Effector memory CD8-positive, alpha-beta T cell (primary cell): Measurements from ENCODE around the gene ADCK2.
"Not testable (repeated sequence)": the region's sequence is repeated elsewhere in the genome, so short reads cannot be mapped to it uniquely, and the experiment has no call there.

Experiments used
- ATAC-seq: fragments of 150-1000 bp; cut with Tn5 transposase; replicated peaks from 2 replicates; pipeline ENCODE4 v1.10.0; 2021; ENCODE audit warnings: mild to moderate bottlenecking, moderate library complexity
- DNase-seq, 3 experiments: peaks; one replicate each; pipeline ENCODE4 v3.0.0; 2021
- H3K27ac Mint-ChIP-seq, 2 donors: one replicate each; pipeline ENCODE4 v1.8.0; 2022; ENCODE audit warnings: mild to moderate bottlenecking in 2 of 2, mixed read lengths in 2 of 2, moderate library complexity in 2 of 2
- H3K27me3 Mint-ChIP-seq, 2 donors: one replicate each; pipeline ENCODE4 v1.8.0; 2022; ENCODE audit warnings: mixed read lengths in 2 of 2
- H3K36me3 Mint-ChIP-seq: one replicate; pipeline ENCODE4 v1.8.0; 2022; ENCODE audit warnings: mild to moderate bottlenecking, moderate library complexity, mixed read lengths; ENCODE audit not compliant: insufficient read depth
- H3K4me1 Mint-ChIP-seq, 2 donors: one replicate each; pipeline ENCODE4 v1.8.0; 2022; ENCODE audit warnings: low read depth in 2 of 2, mixed read lengths in 2 of 2
- H3K4me3 Mint-ChIP-seq, 2 donors: one replicate each; pipeline ENCODE4 v1.8.0; 2022; ENCODE audit warnings: mild to moderate bottlenecking in 2 of 2, mixed read lengths in 2 of 2, moderate library complexity in 2 of 2
- H3K9me3 Mint-ChIP-seq, 2 donors: one replicate each; pipeline ENCODE4 v1.8.0; 2022; ENCODE audit warnings: mixed read lengths in 2 of 2

Gene ADCK2

GRCh38 chr7:140683657-140684056 is 10.9 kb downstream of the ADCK2 start:
- H3K36me3 Mint-ChIP-seq = peaks cover 56% of the 10 kb centered on the region

GRCh38 chr7:140684066-140684950 is 11.6 kb downstream of the ADCK2 start:
- Mint-ChIP-seq H3K4me1 (peaks cover 0 to 2% of the 10 kb centered on the region in 2 donors), H3K9me3 (no peaks in the 10 kb centered on the region), H3K27ac (peak overlapping the region in 1 of 2 donors; percentile 5), H3K4me3 (no peak overlapping the region), H3K27me3 (no peaks in the 10 kb centered on the region), H3K36me3 (peaks cover 56% of the 10 kb centered on the region)
- DNase-seq (no peak), ATAC-seq (no peak)

More at GRCh38 chr7:140683657-140684056, 10.9 kb downstream of the ADCK2 start:
- Mint-ChIP-seq H3K4me1 (peaks cover 0 to 2% of the 10 kb centered on the region in 2 donors), H3K27me3 (no peaks in the 10 kb centered on the region), H3K9me3 (no peaks in the 10 kb centered on the region), H3K4me3 (no peak overlapping the region), H3K27ac (no peak overlapping the region)
- ATAC-seq = no peak
- DNase-seq = no peak

DNA sequence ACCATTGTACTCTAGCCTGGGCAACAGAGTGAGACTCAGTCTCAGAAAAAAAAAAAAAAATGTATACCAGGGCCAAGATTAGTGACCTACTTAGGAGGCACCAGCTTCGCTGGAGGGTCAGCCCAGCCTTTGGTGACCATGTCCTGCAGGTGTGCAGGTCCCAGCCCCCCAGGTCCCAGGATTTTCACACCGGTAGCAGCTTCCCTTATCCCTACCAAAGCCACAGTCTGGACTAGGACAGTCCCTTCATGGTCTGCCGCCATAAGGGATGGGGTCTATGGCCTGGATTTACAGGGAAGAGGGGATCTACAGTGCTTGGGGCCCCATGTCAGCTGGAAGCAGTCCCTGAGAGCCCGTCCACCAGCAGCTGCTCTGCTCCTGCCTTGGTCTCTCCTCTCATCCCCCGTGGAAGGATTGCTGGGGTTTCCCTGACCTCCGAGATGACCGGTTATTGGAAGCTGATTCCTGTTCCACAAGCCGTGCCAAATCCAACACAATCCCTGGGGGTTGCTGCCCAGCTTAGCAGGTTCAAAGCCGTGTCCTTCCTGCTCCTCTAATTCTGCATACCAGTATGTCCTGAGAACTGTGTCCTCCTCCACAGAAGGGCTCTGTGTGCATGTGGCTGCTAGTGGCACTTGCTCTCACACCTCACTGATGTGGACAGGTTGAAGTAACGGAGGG is 12.8 kb downstream of the ADCK2 start:
- Mint-ChIP-seq H3K4me3 (no peak overlapping the region), H3K27ac (no peak overlapping the region), H3K36me3 (peaks cover 54% of the 10 kb centered on the region), H3K4me1 (peaks cover 0 to 2% of the 10 kb centered on the region in 2 donors), H3K9me3 (no peaks in the 10 kb centered on the region), H3K27me3 (no peaks in the 10 kb centered on the region)
- no peak for DNase-seq
- no peak for ATAC-seq

GRCh38 chr7:140686921-140687320 is 14.2 kb downstream of the ADCK2 start:
- Mint-ChIP-seq H3K4me1 (no peaks in the 10 kb centered on the region), H3K9me3 (no peaks in the 10 kb centered on the region), H3K27ac (no peak overlapping the region), H3K27me3 (no peaks in the 10 kb centered on the region), H3K36me3 (peaks cover 48% of the 10 kb centered on the region), H3K4me3 (no peak overlapping the region)
- no peak for DNase-seq
- no peak for ATAC-seq

- Mint-ChIP-seq H3K36me3 (peaks cover 39% of the 10 kb centered on the region), H3K27me3 (no peaks in the 10 kb centered on the region), H3K4me3 (no peak overlapping the region), H3K9me3 (no peaks in the 10 kb centered on the region), H3K27ac (no peak overlapping the region), H3K4me1 (no peaks in the 10 kb centered on the region)
- no peak for ATAC-seq
- no peak for DNase-seq
Observed at GRCh38 chr7:140688341-140688740, 15.6 kb downstream of the ADCK2 start.

DNA sequence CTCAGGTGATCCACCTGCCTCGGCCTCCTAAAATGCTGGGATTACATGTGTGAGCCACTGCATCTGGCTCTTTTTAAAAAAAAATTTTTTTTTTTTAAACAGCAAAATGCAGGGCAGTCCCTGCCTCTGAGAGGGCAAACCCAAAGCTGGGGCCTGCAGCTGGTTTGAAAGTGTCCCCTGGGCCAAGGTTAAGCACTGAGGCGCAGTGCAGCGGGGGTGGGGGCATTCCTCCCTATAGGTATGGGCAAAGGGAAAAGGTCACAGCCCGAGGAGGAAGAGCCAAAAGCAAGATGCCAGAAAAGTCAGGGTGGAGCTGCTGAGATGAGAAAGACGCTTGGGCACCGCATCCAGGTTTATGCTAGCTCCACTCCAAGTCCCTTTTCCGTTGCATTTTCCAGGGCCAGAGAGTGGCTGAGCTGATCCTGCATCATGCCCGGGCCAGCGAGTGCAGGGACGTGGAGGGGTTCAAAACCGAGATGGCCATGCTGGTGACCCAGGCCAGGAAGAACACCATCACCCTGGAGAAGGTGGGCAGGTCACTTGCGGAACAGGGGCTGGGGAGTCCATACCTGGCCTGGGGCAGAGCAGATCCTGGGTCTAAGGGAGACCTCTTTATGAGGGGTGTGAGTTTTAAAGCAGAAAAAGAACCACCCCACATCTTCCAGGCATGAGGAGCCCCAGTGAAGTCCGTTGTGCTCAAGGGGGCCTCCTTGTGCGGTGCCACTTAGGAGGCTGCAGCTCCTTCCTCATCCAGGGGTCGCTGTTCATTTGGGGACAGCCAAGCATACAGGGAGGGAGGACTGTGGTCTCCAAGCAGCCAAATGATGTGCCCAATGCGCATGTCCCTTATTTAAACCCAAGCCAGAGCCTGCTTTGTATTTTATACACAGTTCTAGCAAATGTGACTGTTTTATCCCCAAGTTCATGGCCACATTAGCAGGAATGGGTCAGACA is 16.7 kb downstream of the ADCK2 start:
- Mint-ChIP-seq H3K36me3 (peaks cover 33% of the 10 kb centered on the region), H3K4me1 (no peaks in the 10 kb centered on the region), H3K4me3 (no peak overlapping the region), H3K9me3 (no peaks in the 10 kb centered on the region), H3K27ac (no peak overlapping the region), H3K27me3 (no peaks in the 10 kb centered on the region)
- DNase-seq (no peak), ATAC-seq (no peak)

DNA sequence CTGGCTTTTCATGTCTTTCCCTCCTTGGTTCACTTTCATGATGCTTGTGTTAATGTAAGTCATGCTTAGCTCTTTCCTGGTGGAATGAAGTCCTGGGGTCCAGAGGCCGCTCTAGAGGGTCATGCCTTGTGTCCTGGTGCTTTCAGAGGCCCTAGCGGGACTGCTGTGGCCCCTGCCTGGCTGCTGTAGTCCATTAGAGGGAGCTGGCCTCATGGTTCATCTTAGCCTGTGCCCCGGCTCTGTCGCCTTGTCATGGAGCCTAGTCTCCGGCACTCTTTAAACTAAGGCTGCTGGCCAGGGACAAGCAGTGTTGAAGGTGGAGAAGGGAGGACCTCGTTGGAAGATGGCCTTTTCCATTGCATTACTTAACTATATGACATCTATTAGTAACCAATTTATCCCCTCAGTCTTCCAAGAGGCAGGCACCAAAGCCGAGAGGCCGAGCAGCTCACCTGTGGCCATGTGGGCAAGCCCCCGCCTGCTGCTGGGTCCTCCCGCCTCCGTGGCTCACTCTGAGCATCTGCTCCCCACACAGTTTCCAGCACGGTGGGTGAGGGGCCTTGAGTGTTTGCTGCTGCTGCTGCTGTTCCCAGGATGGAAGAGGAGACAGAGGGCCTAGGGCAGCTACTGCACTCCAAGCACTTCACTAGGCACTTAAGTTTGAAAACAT is 18.8 kb downstream of the ADCK2 start:
- H3K27ac Mint-ChIP-seq = peak overlapping the region in 1 of 2 donors; percentile 76
- no peak overlapping the region for H3K4me3 Mint-ChIP-seq
- no peaks in the 10 kb centered on the region for H3K27me3 Mint-ChIP-seq
- H3K9me3 Mint-ChIP-seq = no peaks in the 10 kb centered on the region
- H3K36me3 Mint-ChIP-seq = peaks cover 23% of the 10 kb centered on the region
- H3K4me1 Mint-ChIP-seq = peaks cover 7% of the 10 kb centered on the region in 2 donors
- no peak for DNase-seq
- no peak for ATAC-seq

DNA sequence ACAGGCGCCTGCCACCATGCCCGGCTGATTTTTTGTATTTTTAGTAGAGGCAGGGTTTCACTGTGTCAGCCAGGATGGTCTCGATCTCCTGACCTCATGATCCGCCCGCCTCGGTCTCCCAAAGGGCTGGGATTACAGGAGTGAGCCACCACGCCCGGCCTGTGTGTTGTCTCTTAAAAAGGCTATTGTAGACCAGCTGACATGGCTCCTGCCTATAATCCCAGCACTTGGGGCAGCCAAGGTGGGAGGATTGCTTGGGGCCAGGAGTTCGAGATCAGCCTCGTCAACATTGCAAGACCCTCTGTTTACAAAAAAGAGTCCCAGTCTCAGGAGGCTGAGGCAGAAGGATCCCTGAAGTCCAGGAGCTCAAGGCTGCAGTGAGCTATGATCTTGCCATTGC is 21.1 kb downstream of the ADCK2 start:
- not testable (repeated sequence) for H3K27me3 Mint-ChIP-seq, H3K9me3 Mint-ChIP-seq, H3K4me3 Mint-ChIP-seq, H3K27ac Mint-ChIP-seq, ATAC-seq, DNase-seq
- Mint-ChIP-seq H3K36me3 (peaks cover 35% of the 10 kb centered on the region), H3K4me1 (peaks cover 21 to 23% of the 10 kb centered on the region in 2 donors)

DNA sequence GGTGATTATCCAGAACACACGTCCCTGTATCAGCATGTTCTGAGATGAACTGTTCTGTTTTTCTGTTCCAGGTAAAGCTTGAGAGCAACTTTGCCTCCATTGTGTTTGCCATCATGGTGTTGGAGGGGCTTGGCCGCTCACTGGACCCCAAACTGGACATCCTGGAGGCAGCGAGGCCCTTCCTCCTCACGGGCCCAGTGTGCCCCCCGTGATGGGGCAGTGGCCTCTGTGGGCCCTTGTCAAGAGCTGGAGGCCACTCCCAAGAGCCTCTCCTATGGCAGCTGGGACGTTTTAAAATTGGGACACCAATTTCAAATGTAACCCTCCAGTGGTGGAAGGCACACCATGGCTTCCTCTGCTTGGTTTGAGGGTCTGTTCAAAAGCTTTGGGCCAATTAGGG is 21.8 kb downstream of the ADCK2 start:
- no peak for ATAC-seq
- H3K27ac Mint-ChIP-seq = no peak overlapping the region
- H3K4me1 Mint-ChIP-seq = peaks cover 26 to 27% of the 10 kb centered on the region in 2 donors
- H3K36me3 Mint-ChIP-seq = peaks cover 32% of the 10 kb centered on the region
- no peak for DNase-seq
- H3K4me3 Mint-ChIP-seq = no peak overlapping the region
- H3K9me3 Mint-ChIP-seq = no peaks in the 10 kb centered on the region
- no peaks in the 10 kb centered on the region for H3K27me3 Mint-ChIP-seq

GRCh38 chr7:140695381-140695780 is 22.6 kb downstream of the ADCK2 start:
- Mint-ChIP-seq H3K27ac (peak overlapping the region; percentile 97 to 98), H3K27me3 (no peaks in the 10 kb centered on the region), H3K36me3 (peaks cover 30% of the 10 kb centered on the region), H3K4me1 (peaks cover 28 to 29% of the 10 kb centered on the region in 2 donors), H3K9me3 (no peaks in the 10 kb centered on the region), H3K4me3 (peak overlapping the region; percentile 94 to 100)
- ATAC-seq (no peak), DNase-seq (no peak)

DNA sequence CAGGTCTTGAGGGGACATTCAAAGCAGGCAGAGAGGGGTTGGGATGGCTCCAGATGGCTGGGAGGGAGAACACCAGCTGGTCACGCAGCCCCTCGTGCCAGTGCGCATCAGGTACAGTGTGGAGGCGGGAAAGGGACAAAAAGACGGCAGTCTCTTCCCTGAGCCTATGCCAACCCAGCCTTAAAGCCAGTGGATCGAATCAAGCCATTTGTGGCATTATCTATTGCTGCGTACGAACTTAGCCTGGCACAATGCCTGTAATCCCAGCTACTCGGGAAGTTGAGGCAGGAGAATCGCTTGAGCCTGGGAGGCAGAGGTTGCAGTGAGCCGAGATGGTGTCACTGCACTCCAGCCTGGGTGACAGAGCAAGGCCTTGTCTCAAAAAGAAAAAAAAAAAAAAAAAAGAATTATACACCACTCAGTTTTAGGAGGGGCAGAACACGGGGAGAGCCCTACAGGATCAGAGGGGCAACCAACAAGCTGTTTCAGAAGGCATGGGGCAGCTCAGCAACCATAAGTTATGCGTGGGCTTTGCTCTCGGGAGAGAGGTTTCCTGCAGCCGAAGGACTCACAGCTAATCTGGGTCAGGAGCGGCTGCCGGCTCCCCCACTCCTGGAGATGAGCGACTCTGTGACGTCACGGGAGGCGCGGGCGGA is 23.4 kb downstream of the ADCK2 start:
- Mint-ChIP-seq H3K4me1 (peaks cover 28 to 29% of the 10 kb centered on the region in 2 donors), H3K4me3 (peak overlapping the region; percentile 94 to 100), H3K27me3 (no peaks in the 10 kb centered on the region), H3K27ac (peak overlapping the region; percentile 97 to 98), H3K9me3 (no peaks in the 10 kb centered on the region), H3K36me3 (peaks cover 24% of the 10 kb centered on the region)
- ATAC-seq (peak; percentile 87), DNase-seq (peak in 2 of 3 experiments; percentile 87 to 90)

- peaks cover 28 to 29% of the 10 kb centered on the region in 2 donors for H3K4me1 Mint-ChIP-seq
- no peaks in the 10 kb centered on the region for H3K27me3 Mint-ChIP-seq
- no peaks in the 10 kb centered on the region for H3K9me3 Mint-ChIP-seq
- peak within 1 kb of the TSS; percentile 94 to 100 for H3K4me3 Mint-ChIP-seq
- peak; percentile 55 to 90 (median 56) for DNase-seq
- ATAC-seq = peak; percentile 72
- H3K36me3 Mint-ChIP-seq = peaks cover 24% of the 10 kb centered on the region
- H3K27ac Mint-ChIP-seq = peak within 1 kb of the TSS; percentile 97 to 98
Observed at GRCh38 chr7:140696680-140697446, 24.1 kb downstream of the ADCK2 start, which contains the start of gene NDUFB2. Gene NDUFB2, plus strand, starts transcription at chr7:140696708. Its CDS starts 37 bp downstream, at chr7:140696745.
